ENCODE results near the gene SLC34A3. TPM values are rescaled to one million over a fixed set of nuclear protein-coding genes. Genes with fewer than 3 reads are reported as not detected.

Gene SLC34A3
- total RNA-seq, 1 donor = not detected

GRCh38 chr9:137266162-137266527 is 35.4 kb downstream of the SLC34A3 start:
- DNase-seq (ENCODE audit: insufficient read length, low spot score, missing footprints) = no peak
- Histone ChIP-seq H3K4me1 (ENCODE audit: insufficient read depth, low read length) (peaks cover 20% of the 10 kb centered on the region), H3K36me3 (ENCODE audit: insufficient read depth, low read length) (peaks cover 45% of the 10 kb centered on the region), H3K79me2 (ENCODE audit: insufficient read depth, low read length) (peaks cover 17% of the 10 kb centered on the region), H3K27me3 (ENCODE audit: insufficient read depth, low read length) (no peaks in the 10 kb centered on the region), H3K9me3 (ENCODE audit: low read depth, low read length) (no peaks in the 10 kb centered on the region), H3K27ac (ENCODE audit: low read depth, low read length) (no peak overlapping the region), H3K4me2 (ENCODE audit: insufficient read depth, low read length) (no peak overlapping the region), H4K20me1 (ENCODE audit: insufficient read depth, low read length) (peaks cover 11% of the 10 kb centered on the region), H3K4me3 (ENCODE audit: insufficient read depth, low read length) (no peak overlapping the region), H2AFZ (ENCODE audit: low read length) (no peak overlapping the region)
- no peak for TF ChIP-seq CTCF (IDR thresholded peaks at IDR 0.05; ENCODE audit: extremely low read depth, low read depth, low read length)

GRCh38 chr9:137266585-137267453 is 36.1 kb downstream of the SLC34A3 start:
- Histone ChIP-seq H3K27me3 (ENCODE audit: insufficient read depth, low read length) (no peaks in the 10 kb centered on the region), H3K4me2 (ENCODE audit: insufficient read depth, low read length) (no peak overlapping the region), H3K4me1 (ENCODE audit: insufficient read depth, low read length) (peaks cover 20% of the 10 kb centered on the region), H4K20me1 (ENCODE audit: insufficient read depth, low read length) (peaks cover 11% of the 10 kb centered on the region), H3K36me3 (ENCODE audit: insufficient read depth, low read length) (peaks cover 45% of the 10 kb centered on the region), H3K79me2 (ENCODE audit: insufficient read depth, low read length) (peaks cover 17% of the 10 kb centered on the region), H3K4me3 (ENCODE audit: insufficient read depth, low read length) (no peak overlapping the region), H3K9me3 (ENCODE audit: low read depth, low read length) (no peaks in the 10 kb centered on the region), H2AFZ (ENCODE audit: low read length) (no peak overlapping the region), H3K27ac (ENCODE audit: low read depth, low read length) (no peak overlapping the region)
- DNase-seq (ENCODE audit: insufficient read length, low spot score, missing footprints) = peak; percentile 60
- TF ChIP-seq CTCF (IDR thresholded peaks at IDR 0.05; ENCODE audit: extremely low read depth, low read depth, low read length) = no peak

DNA sequence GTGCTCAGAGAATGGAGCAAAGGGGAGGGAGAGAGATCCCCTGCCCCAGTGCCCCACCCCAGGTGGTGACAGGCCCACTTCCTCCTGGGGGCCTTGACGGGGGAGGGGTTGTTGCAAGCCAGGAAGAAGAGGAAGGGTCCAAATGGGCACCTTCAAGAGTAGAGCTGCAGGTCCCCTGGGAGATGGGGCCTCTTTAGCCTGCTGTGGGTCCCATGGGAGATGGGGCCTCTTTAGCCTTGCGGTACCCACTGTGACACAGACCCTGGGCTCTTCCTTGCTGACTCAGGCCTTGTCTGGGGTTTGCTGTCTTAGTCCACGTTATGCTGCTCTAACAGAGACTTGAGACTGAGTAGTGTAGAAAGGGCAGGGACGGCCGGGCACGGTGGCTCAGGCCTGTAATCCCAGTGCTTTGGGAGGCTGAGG is 37.2 kb downstream of the SLC34A3 start:
- Histone ChIP-seq H3K79me2 (ENCODE audit: insufficient read depth, low read length) (peaks cover 17% of the 10 kb centered on the region), H3K9me3 (ENCODE audit: low read depth, low read length) (no peaks in the 10 kb centered on the region), H3K4me1 (ENCODE audit: insufficient read depth, low read length) (peaks cover 20% of the 10 kb centered on the region), H2AFZ (ENCODE audit: low read length) (no peak overlapping the region), H3K36me3 (ENCODE audit: insufficient read depth, low read length) (peaks cover 53% of the 10 kb centered on the region), H3K4me3 (ENCODE audit: insufficient read depth, low read length) (no peak overlapping the region), H3K27ac (ENCODE audit: low read depth, low read length) (peak overlapping the region; percentile 45), H4K20me1 (ENCODE audit: insufficient read depth, low read length) (peaks cover 11% of the 10 kb centered on the region), H3K27me3 (ENCODE audit: insufficient read depth, low read length) (no peaks in the 10 kb centered on the region), H3K4me2 (ENCODE audit: insufficient read depth, low read length) (no peak overlapping the region)
- peak; percentile 96 for DNase-seq (ENCODE audit: insufficient read length, low spot score, missing footprints)
- no peak for TF ChIP-seq CTCF (IDR thresholded peaks at IDR 0.05; ENCODE audit: extremely low read depth, low read depth, low read length)

- H3K79me2 ChIP-seq (ENCODE audit: insufficient read depth, low read length) = peaks cover 17% of the 10 kb centered on the region
- TF ChIP-seq CTCF (IDR thresholded peaks at IDR 0.05; ENCODE audit: extremely low read depth, low read depth, low read length) = no peak
- H2AFZ ChIP-seq (ENCODE audit: low read length) = no peak overlapping the region
- no peak overlapping the region for H3K4me2 ChIP-seq (ENCODE audit: insufficient read depth, low read length)
- H3K9me3 ChIP-seq (ENCODE audit: low read depth, low read length) = no peaks in the 10 kb centered on the region
- H3K36me3 ChIP-seq (ENCODE audit: insufficient read depth, low read length) = peaks cover 55% of the 10 kb centered on the region
- H3K4me1 ChIP-seq (ENCODE audit: insufficient read depth, low read length) = peaks cover 20% of the 10 kb centered on the region
- H3K27me3 ChIP-seq (ENCODE audit: insufficient read depth, low read length) = no peaks in the 10 kb centered on the region
- H4K20me1 ChIP-seq (ENCODE audit: insufficient read depth, low read length) = peaks cover 11% of the 10 kb centered on the region
- no peak overlapping the region for H3K4me3 ChIP-seq (ENCODE audit: insufficient read depth, low read length)
- H3K27ac ChIP-seq (ENCODE audit: low read depth, low read length) = peak overlapping the region; percentile 61
- DNase-seq (ENCODE audit: insufficient read length, low spot score, missing footprints) = peak; percentile 77
Observed at GRCh38 chr9:137268538-137269201, 38.0 kb downstream of the SLC34A3 start.
